ENCODE data around the gene HYAL3.

HYAL3 gene, protein sequence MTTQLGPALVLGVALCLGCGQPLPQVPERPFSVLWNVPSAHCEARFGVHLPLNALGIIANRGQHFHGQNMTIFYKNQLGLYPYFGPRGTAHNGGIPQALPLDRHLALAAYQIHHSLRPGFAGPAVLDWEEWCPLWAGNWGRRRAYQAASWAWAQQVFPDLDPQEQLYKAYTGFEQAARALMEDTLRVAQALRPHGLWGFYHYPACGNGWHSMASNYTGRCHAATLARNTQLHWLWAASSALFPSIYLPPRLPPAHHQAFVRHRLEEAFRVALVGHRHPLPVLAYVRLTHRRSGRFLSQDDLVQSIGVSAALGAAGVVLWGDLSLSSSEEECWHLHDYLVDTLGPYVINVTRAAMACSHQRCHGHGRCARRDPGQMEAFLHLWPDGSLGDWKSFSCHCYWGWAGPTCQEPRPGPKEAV

GRCh38 chr3:50298836-50299637 is at the start of gene HYAL3, which contains the start of gene NAA80:
Gene HYAL3, minus strand, starts transcription at chr3:50299405. Its CDS starts 3,803 bp downstream, at chr3:50295602.
Gene NAA80, minus strand, starts transcription at chr3:50299405. Its CDS starts 1,942 bp downstream, at chr3:50297463.
- H3K36me3 ChIP-seq (ENCODE audit: low read length) = no peaks in the 10 kb centered on the region
- H2AFZ ChIP-seq (ENCODE audit: low read depth, low read length, severe bottlenecking) = peak within 1 kb of the TSS; percentile 89
- H3K4me2 ChIP-seq (ENCODE audit: low read depth, low read length, poor library complexity, severe bottlenecking) = peak within 1 kb of the TSS; percentile 79
- H4K20me1 ChIP-seq (ENCODE audit: low read depth, low read length) = no peaks in the 10 kb centered on the region
- TF ChIP-seq EZH2phosphoT487 (conservative IDR thresholded peaks at IDR 0.05; ENCODE audit: low read length) (no peak), CTCF (IDR thresholded peaks at IDR 0.05; ENCODE audit: insufficient read depth, low read length, poor library complexity, severe bottlenecking) (peak; percentile 18)
- peak within 1 kb of the TSS; percentile 81 for H3K4me3 ChIP-seq (ENCODE audit: insufficient read depth, low read length, poor library complexity, severe bottlenecking)
- H3K9me3 ChIP-seq (ENCODE audit: insufficient read depth, low read length) = no peaks in the 10 kb centered on the region
- H3K27me3 ChIP-seq (ENCODE audit: low read length) = no peaks in the 10 kb centered on the region
- no peaks in the 10 kb centered on the region for H3K9me2 ChIP-seq (replicated peaks; ENCODE audit: insufficient read depth, low read length)
- H3K9ac ChIP-seq (ENCODE audit: low read length) = peak within 1 kb of the TSS; percentile 74
- no peaks in the 10 kb centered on the region for H3F3A ChIP-seq (ENCODE audit: insufficient read depth)
- peak within 1 kb of the TSS; percentile 45 for H3K27ac ChIP-seq (ENCODE audit: low read depth, low read length)
- H3K79me2 ChIP-seq (ENCODE audit: insufficient read depth, low read length) = no peaks in the 10 kb centered on the region

- Histone ChIP-seq H3K4me2 (ENCODE audit: low read depth, low read length, poor library complexity, severe bottlenecking) (no peak overlapping the region), H4K20me1 (ENCODE audit: low read depth, low read length) (no peaks in the 10 kb centered on the region), H3K27ac (ENCODE audit: low read depth, low read length) (no peak overlapping the region), H3K36me3 (ENCODE audit: low read length) (no peaks in the 10 kb centered on the region), H2AFZ (ENCODE audit: low read depth, low read length, severe bottlenecking) (no peak overlapping the region), H3K4me3 (ENCODE audit: insufficient read depth, low read length, poor library complexity, severe bottlenecking) (no peak overlapping the region), H3F3A (ENCODE audit: insufficient read depth) (no peaks in the 10 kb centered on the region), H3K27me3 (ENCODE audit: low read length) (no peaks in the 10 kb centered on the region), H3K9me2 (replicated peaks; ENCODE audit: insufficient read depth, low read length) (no peaks in the 10 kb centered on the region), H3K9ac (ENCODE audit: low read length) (no peak overlapping the region), H3K79me2 (ENCODE audit: insufficient read depth, low read length) (peaks cover 16% of the 10 kb centered on the region), H3K9me3 (ENCODE audit: insufficient read depth, low read length) (no peaks in the 10 kb centered on the region)
- TF ChIP-seq EZH2phosphoT487 (conservative IDR thresholded peaks at IDR 0.05; ENCODE audit: low read length) = no peak
- TF ChIP-seq CTCF (IDR thresholded peaks at IDR 0.05; ENCODE audit: insufficient read depth, low read length, poor library complexity, severe bottlenecking) = peak; percentile 63
Observed at GRCh38 chr3:50347187-50347813, 48.1 kb upstream of the HYAL3 start.

DNA sequence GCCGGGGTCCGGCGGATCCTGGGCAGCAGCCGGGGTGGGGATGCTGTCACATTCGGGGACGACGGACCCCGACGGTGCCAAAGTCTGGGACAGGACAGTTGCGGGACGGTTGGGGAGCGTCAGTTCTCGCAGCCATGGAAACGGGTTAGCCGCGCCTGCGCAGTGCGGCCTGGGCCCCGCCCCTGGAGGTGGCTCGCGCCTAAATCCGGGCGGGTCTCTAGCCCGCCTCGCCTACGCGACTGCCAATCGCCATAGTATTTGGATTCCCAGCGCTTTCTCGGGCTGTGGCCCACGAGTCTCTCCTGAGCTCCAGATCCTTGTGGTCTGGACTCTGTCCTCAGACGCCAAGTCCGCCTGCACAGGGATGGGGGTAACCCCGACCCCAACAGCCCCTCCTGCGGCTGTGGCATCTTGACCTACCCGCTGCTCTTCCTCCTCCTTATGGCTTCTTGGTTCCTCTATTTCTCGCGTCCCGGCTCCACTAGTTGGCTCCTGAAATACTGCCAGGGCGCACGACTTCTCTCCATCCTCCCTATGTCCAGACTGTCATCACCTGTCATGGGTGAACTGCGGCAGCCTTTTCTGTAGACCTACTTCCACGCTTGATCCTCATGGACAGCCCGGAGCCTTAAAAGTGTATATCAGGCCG is 46.5 kb upstream of the HYAL3 start, which contains the start of gene ZMYND10:
Gene ZMYND10 (minus strand): TSS at position 147 of the 649 bp plus-strand sequence. CDS start 153 bp downstream, outside the sequence.
- Histone ChIP-seq H3K4me2 (ENCODE audit: low read depth, low read length, poor library complexity, severe bottlenecking) (peak within 1 kb of the TSS; percentile 48), H3K9me2 (replicated peaks; ENCODE audit: insufficient read depth, low read length) (no peaks in the 10 kb centered on the region), H3F3A (ENCODE audit: insufficient read depth) (no peaks in the 10 kb centered on the region), H3K27ac (ENCODE audit: low read depth, low read length) (no peak within 1 kb of the TSS), H3K9ac (ENCODE audit: low read length) (peak within 1 kb of the TSS; percentile 45; the same call in 1 of the 2 replicates), H3K4me3 (ENCODE audit: insufficient read depth, low read length, poor library complexity, severe bottlenecking) (no peak within 1 kb of the TSS), H2AFZ (ENCODE audit: low read depth, low read length, severe bottlenecking) (no peak within 1 kb of the TSS), H3K36me3 (ENCODE audit: low read length) (no peaks in the 10 kb centered on the region), H3K79me2 (ENCODE audit: insufficient read depth, low read length) (peaks cover 11% of the 10 kb centered on the region; the same call in 1 of the 2 replicates), H3K27me3 (ENCODE audit: low read length) (no peaks in the 10 kb centered on the region), H3K9me3 (ENCODE audit: insufficient read depth, low read length) (no peaks in the 10 kb centered on the region), H4K20me1 (ENCODE audit: low read depth, low read length) (no peaks in the 10 kb centered on the region)
- TF ChIP-seq CTCF (IDR thresholded peaks at IDR 0.05; ENCODE audit: insufficient read depth, low read length, poor library complexity, severe bottlenecking) (no peak), EZH2phosphoT487 (conservative IDR thresholded peaks at IDR 0.05; ENCODE audit: low read length) (no peak)
